Measurements from ENCODE around the gene TMEM131L. TPM values are rescaled to one million over a fixed set of nuclear protein-coding genes. Genes with fewer than 3 reads are reported as not detected.
"Not testable (repeated sequence)": the region's sequence is repeated elsewhere in the genome, so short reads cannot be mapped to it uniquely, and the experiment has no call there.

Gene TMEM131L
- total and polyA plus RNA-seq, 8 donors: 2.4 to 40.0 (median 13.6) TPM

GRCh38 chr4:153458969-153459368, 7.2 kb upstream of the TMEM131L start:
- Histone ChIP-seq H3K27ac (no peak overlapping the region), H3K9me3 (no peaks in the 10 kb centered on the region), H3K27me3 (no peaks in the 10 kb centered on the region), H3K4me1 (peaks cover 0 to 2% (median under 1%) of the 10 kb centered on the region in 4 donors), H3K36me3 (no peaks in the 10 kb centered on the region), H3K4me3 (no peak overlapping the region)
- intact Hi-C loops (cut with DNase I; ENCODE audit: low total_unique reads): no loop called here
- no peak for DNase-seq
- WGBS, 5 donors: 32 to 50% (median 33%) methylated on average over 1 of the region's 1 CpG
- TF ChIP-seq POLR2A (IDR thresholded peaks at IDR 0.05) (no peak), CTCF (IDR thresholded peaks at IDR 0.05) (no peak), EP300 (IDR thresholded peaks at IDR 0.05) (no peak), POLR2AphosphoS5 (IDR thresholded peaks at IDR 0.05) (no peak)

- DNase-seq, H3K27ac ChIP-seq, H3K4me3 ChIP-seq, H3K36me3 ChIP-seq, H3K27me3 ChIP-seq, H3K9me3 ChIP-seq: not testable (repeated sequence)
- peaks cover 0 to 20% (median 18%) of the 10 kb centered on the region in 4 donors for H3K4me1 ChIP-seq
- intact Hi-C loops (cut with DNase I; ENCODE audit: low total_unique reads): loop anchor here (10.0 kb wide), 1 partner anchor 113 kb away; no protein-coding TSS in a partner anchor
- WGBS, 5 donors: 95 to 99% (median 96%) methylated on average over 4 of the region's 4 CpGs
These were observed 4.6 kb upstream of the TMEM131L start for GRCh38 chr4:153461549-153461948.

- intact Hi-C loops (cut with DNase I; ENCODE audit: low total_unique reads): loop anchor here (10.0 kb wide), 1 partner anchor 111 kb away; no protein-coding TSS in a partner anchor
- Histone ChIP-seq H3K9me3 (no peaks in the 10 kb centered on the region), H3K4me1 (peaks cover 12 to 41% (median 37%) of the 10 kb centered on the region in 4 donors), H3K27ac (peak overlapping the region in 1 of 5 donors; percentile 33), H3K27me3 (no peaks in the 10 kb centered on the region), H3K4me3 (no peak overlapping the region), H3K36me3 (no peaks in the 10 kb centered on the region)
- no peak for TF ChIP-seq POLR2A (IDR thresholded peaks at IDR 0.05)
- no peak for TF ChIP-seq EP300 (IDR thresholded peaks at IDR 0.05)
- no peak for TF ChIP-seq POLR2AphosphoS5 (IDR thresholded peaks at IDR 0.05)
- TF ChIP-seq CTCF (IDR thresholded peaks at IDR 0.05): no peak
- DNase-seq: no peak
- 56 to 75% (median 69%) methylated on average over 1 of the region's 1 CpG for WGBS, 5 donors
These were observed 2.1 kb upstream of the TMEM131L start for GRCh38 chr4:153464068-153464467.

GRCh38 chr4:153465140-153465539, 1.0 kb upstream of the TMEM131L start:
- DNase-seq: no peak
- Histone ChIP-seq H3K4me1 (peaks cover 12 to 52% (median 44%) of the 10 kb centered on the region in 4 donors), H3K36me3 (no peaks in the 10 kb centered on the region), H3K9me3 (no peaks in the 10 kb centered on the region), H3K27me3 (no peaks in the 10 kb centered on the region), H3K27ac (peak overlapping the region in 4 of 5 donors; percentile 86 to 89 (median 88)), H3K4me3 (peak overlapping the region; percentile 69 to 98 (median 82))
- intact Hi-C loops (cut with DNase I; ENCODE audit: low total_unique reads): loop anchor here (10.0 kb wide), 1 partner anchor 110 kb away; no protein-coding TSS in a partner anchor
- WGBS, 5 donors: 22 to 41% (median 38%) methylated on average over 4 of the region's 4 CpGs
- TF ChIP-seq POLR2AphosphoS5 (IDR thresholded peaks at IDR 0.05) (no peak), EP300 (IDR thresholded peaks at IDR 0.05) (no peak), CTCF (IDR thresholded peaks at IDR 0.05) (no peak), POLR2A (IDR thresholded peaks at IDR 0.05) (no peak)

- H3K36me3 ChIP-seq: peaks cover 0 to 2% (median 0%) of the 10 kb centered on the region in 4 donors
- peak overlapping the region; percentile 73 to 89 (median 88) for H3K27ac ChIP-seq
- peak overlapping the region; percentile 69 to 98 (median 82) for H3K4me3 ChIP-seq
- intact Hi-C loops (cut with DNase I; ENCODE audit: low total_unique reads): loop anchor here (10.0 kb wide), 1 partner anchor 109 kb away; no protein-coding TSS in a partner anchor
- H3K9me3 ChIP-seq: no peaks in the 10 kb centered on the region
- H3K27me3 ChIP-seq: no peaks in the 10 kb centered on the region
- peak; percentile 41 to 86 for DNase-seq
- H3K4me1 ChIP-seq: peaks cover 12 to 57% (median 47%) of the 10 kb centered on the region in 4 donors
- no peak for TF ChIP-seq POLR2A (IDR thresholded peaks at IDR 0.05)
- peak in 1 of 7 experiments; percentile 9 for TF ChIP-seq CTCF (IDR thresholded peaks at IDR 0.05)
- TF ChIP-seq POLR2AphosphoS5 (IDR thresholded peaks at IDR 0.05): no peak
- TF ChIP-seq EP300 (IDR thresholded peaks at IDR 0.05): no peak
- 0 to 1% (median 0%) methylated on average over 16 to 31 of the region's 31 CpGs for WGBS, 5 donors
These were observed 512 bp upstream of the TMEM131L start for GRCh38 chr4:153465615-153466080.
